Activated CD4-positive, alpha-beta T cell treated with anti-CD3 and anti-CD28 coated beads, Interleukin-2, amount 10 ng/mL, durations not matched to agents 7 days and 5 days (primary cell): ENCODE data around the gene PTPRD. TPM values are rescaled to one million over a fixed set of nuclear protein-coding genes. Genes with fewer than 3 reads are reported as not detected.
"Not testable (repeated sequence)": the region's sequence is repeated elsewhere in the genome, so short reads cannot be mapped to it uniquely, and the experiment has no call there.

Experiments
- CTCF ChIA-PET: fragments of 350-600 bp; sonication (Branson Sonifier 250); formaldehyde crosslinking; loops from one replicate; lab custom pipeline; 2021; ENCODE audit warnings: antibody characterized with exemption; lab: Charles Lee
- POLR2A ChIA-PET: fragments of 350-600 bp; sonication (Branson Sonifier 250); formaldehyde crosslinking; loops from one replicate; lab custom pipeline; 2021; ENCODE audit warnings: antibody characterized with exemption; lab: Charles Lee
- DNase-seq: peaks from one replicate; pipeline ENCODE4 v3.0.0-alpha.2; 2020
- H3K27ac Mint-ChIP-seq: one replicate; pipeline ENCODE4 v1.8.0; 2021; ENCODE audit warnings: mild to moderate bottlenecking, moderate library complexity, mixed read lengths
- H3K27me3 Mint-ChIP-seq: one replicate; pipeline ENCODE4 v1.8.0; 2021; ENCODE audit warnings: mixed read lengths
- H3K36me3 Mint-ChIP-seq: one replicate; pipeline ENCODE4 v1.8.0; 2021; ENCODE audit warnings: low read depth, mixed read lengths
- H3K4me1 Mint-ChIP-seq: one replicate; pipeline ENCODE4 v1.8.0; 2021; ENCODE audit warnings: mixed read lengths
- H3K4me3 Mint-ChIP-seq: one replicate; pipeline ENCODE4 v1.8.0; 2021; ENCODE audit warnings: mild to moderate bottlenecking, moderate library complexity, mixed read lengths
- H3K9me3 Mint-ChIP-seq: one replicate; pipeline ENCODE4 v1.8.0; 2021; ENCODE audit warnings: mixed read lengths
- total RNA-seq, 2 experiments: library from RNA; stranded (reverse); gene quantifications; one replicate each; pipeline ENCODE4 v1.2.3, GENCODE V29; 2021

The PTPRD gene
- total RNA-seq, 2 experiments from 2014 or later, result not detected

- POLR2A ChIA-PET, CTCF ChIA-PET, H3K4me1 Mint-ChIP-seq, H3K27ac Mint-ChIP-seq, H3K36me3 Mint-ChIP-seq, H3K4me3 Mint-ChIP-seq, DNase-seq, H3K9me3 Mint-ChIP-seq, H3K27me3 Mint-ChIP-seq: not testable (repeated sequence)
These were observed 1915.2 kb downstream of the PTPRD start for GRCh38 chr9:8697565-8697964.

DNA sequence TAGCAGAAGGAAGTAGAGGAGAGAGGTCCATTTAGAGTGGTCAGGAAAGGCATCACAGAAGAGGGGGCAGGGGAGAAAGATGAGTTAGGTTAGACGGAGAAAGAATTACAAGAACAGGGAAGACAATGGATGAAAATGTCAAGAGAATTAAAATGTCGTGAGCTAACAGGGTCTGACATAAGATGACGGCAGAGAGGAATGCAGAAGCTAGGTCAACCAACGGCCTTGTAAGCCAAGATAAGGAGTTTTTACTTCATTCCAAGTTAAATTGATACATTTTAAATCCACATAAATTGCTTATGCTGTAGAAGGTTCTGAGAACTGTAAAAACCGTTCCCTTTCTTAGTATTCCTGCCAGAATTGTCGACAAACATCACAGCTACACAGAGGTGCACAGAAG lies 1916.3 kb downstream of the PTPRD start:
- DNase-seq, result no peak
- POLR2A ChIA-PET, result no interaction called here
- no peaks in the 10 kb centered on the region for H3K27me3 Mint-ChIP-seq
- no peak overlapping the region for H3K27ac Mint-ChIP-seq
- CTCF ChIA-PET, result no interaction called here
- H3K9me3 Mint-ChIP-seq, result no peaks in the 10 kb centered on the region
- no peaks in the 10 kb centered on the region for H3K36me3 Mint-ChIP-seq
- no peak overlapping the region for H3K4me3 Mint-ChIP-seq
- H3K4me1 Mint-ChIP-seq, result no peaks in the 10 kb centered on the region

- Mint-ChIP-seq H3K4me3 (no peak overlapping the region), H3K27ac (no peak overlapping the region), H3K27me3 (no peaks in the 10 kb centered on the region), H3K4me1 (no peaks in the 10 kb centered on the region), H3K9me3 (no peaks in the 10 kb centered on the region), H3K36me3 (no peaks in the 10 kb centered on the region)
- no peak for DNase-seq
- POLR2A ChIA-PET, result no interaction called here
- CTCF ChIA-PET, result no interaction called here
These were observed 1917.7 kb downstream of the PTPRD start for GRCh38 chr9:8694983-8695588.

GRCh38 chr9:8693464-8693863 lies 1919.3 kb downstream of the PTPRD start:
- Mint-ChIP-seq H3K9me3 (no peaks in the 10 kb centered on the region), H3K36me3 (no peaks in the 10 kb centered on the region), H3K4me1 (no peaks in the 10 kb centered on the region), H3K27ac (no peak overlapping the region), H3K4me3 (no peak overlapping the region), H3K27me3 (no peaks in the 10 kb centered on the region)
- ChIA-PET POLR2A (no interaction called here), CTCF (no interaction called here)
- no peak for DNase-seq

GRCh38 chr9:8686516-8686915 lies 1926.3 kb downstream of the PTPRD start:
- no peak for DNase-seq
- Mint-ChIP-seq H3K4me3 (no peak overlapping the region), H3K36me3 (no peaks in the 10 kb centered on the region), H3K9me3 (no peaks in the 10 kb centered on the region), H3K27ac (no peak overlapping the region), H3K27me3 (no peaks in the 10 kb centered on the region), H3K4me1 (no peaks in the 10 kb centered on the region)
- POLR2A ChIA-PET, result no interaction called here
- CTCF ChIA-PET, result no interaction called here

DNA sequence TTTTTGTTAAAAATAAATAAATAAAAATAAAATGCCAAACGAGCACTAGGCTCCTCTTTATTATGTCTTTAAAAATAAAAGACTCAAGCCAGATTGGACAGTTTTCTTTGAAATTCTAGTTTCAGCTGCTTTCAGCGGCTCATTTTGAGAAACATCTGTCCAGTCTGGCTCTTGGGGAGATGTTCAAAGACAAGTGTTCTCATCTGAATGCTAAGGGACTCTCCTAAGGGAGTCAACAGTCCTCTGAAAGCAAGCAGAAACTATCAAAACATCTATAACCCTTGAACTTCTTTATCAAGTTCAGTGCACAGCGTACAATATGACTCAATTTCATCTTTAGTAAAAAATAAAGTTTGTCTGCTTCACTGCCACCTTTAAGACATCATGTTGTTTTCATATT lies 1927.0 kb downstream of the PTPRD start:
- DNase-seq, result no peak
- Mint-ChIP-seq H3K4me3 (no peak overlapping the region), H3K27ac (no peak overlapping the region), H3K27me3 (no peaks in the 10 kb centered on the region), H3K36me3 (no peaks in the 10 kb centered on the region), H3K4me1 (no peaks in the 10 kb centered on the region), H3K9me3 (no peaks in the 10 kb centered on the region)
- ChIA-PET CTCF (no interaction called here), POLR2A (no interaction called here)

DNA sequence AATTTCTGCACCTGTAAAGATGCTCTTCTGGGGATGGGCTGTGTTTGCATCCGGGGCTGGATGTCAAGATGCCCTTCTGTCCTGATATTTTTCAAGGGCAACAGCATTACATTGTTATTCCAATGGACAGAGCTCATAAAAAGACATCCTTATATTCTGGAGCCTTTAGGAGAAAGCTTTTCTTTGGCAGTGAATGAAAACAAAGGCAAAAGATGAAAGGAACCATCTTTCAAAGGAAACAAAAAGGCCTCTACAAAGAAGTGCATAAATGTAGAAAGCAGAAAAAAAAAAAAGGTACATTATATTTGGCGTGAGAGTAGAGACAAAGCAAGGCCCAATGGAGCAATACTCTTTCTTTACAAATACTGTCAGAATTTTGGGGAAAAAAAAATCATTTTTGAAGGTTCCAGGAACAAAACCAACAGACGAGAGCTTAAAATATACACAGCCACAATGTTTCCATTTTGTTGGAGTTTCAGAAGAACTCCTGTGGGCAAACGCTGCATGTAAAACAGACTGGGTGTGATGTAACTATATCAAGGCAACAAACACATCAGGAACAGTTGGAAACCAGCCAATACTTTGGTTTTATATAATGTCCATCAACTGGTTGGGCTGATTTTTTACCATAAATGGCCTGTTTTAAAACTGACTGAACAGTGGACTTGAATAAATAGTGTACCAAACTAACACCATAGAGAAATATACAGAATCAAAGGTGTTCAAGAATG lies 1927.7 kb downstream of the PTPRD start:
- H3K4me1 Mint-ChIP-seq, result no peaks in the 10 kb centered on the region
- no peak for DNase-seq
- ChIA-PET CTCF (no interaction called here), POLR2A (no interaction called here)
- H3K36me3 Mint-ChIP-seq, result no peaks in the 10 kb centered on the region
- no peaks in the 10 kb centered on the region for H3K9me3 Mint-ChIP-seq
- H3K27me3 Mint-ChIP-seq, result no peaks in the 10 kb centered on the region
- no peak overlapping the region for H3K27ac Mint-ChIP-seq
- no peak overlapping the region for H3K4me3 Mint-ChIP-seq

DNA sequence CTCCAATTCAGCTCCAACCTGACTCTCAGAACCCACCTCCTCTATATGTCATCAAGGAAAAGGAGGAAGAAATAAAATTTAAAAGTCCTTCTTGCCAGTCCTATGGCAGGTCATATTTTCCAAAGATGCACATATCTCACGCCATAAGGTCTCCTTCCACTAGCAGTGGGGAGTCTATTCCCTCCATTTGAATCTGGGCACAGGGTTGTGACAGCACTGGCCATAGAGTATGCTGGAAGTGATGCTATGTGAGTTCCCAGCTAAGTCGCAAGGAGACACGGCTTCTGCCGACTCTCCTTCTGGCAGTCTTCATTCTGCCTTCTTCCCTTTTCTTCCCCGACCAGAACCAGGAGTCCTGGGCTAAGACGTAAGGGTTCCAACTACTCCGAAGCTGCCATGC lies 1929.3 kb downstream of the PTPRD start:
- Mint-ChIP-seq H3K27ac (no peak overlapping the region), H3K4me1 (no peaks in the 10 kb centered on the region), H3K36me3 (no peaks in the 10 kb centered on the region), H3K27me3 (no peaks in the 10 kb centered on the region), H3K9me3 (no peaks in the 10 kb centered on the region), H3K4me3 (no peak overlapping the region)
- no peak for DNase-seq
- CTCF ChIA-PET, result no interaction called here
- POLR2A ChIA-PET, result no interaction called here

- Mint-ChIP-seq H3K27me3 (no peaks in the 10 kb centered on the region), H3K27ac (no peak overlapping the region), H3K4me1 (no peaks in the 10 kb centered on the region), H3K4me3 (no peak overlapping the region), H3K36me3 (no peaks in the 10 kb centered on the region), H3K9me3 (no peaks in the 10 kb centered on the region)
- DNase-seq, result no peak
- CTCF ChIA-PET, result no interaction called here
- POLR2A ChIA-PET, result no interaction called here
These were observed 1932.1 kb downstream of the PTPRD start for GRCh38 chr9:8680658-8681057.

GRCh38 chr9:8680157-8680556 lies 1932.6 kb downstream of the PTPRD start:
- CTCF ChIA-PET, result no interaction called here
- POLR2A ChIA-PET, result no interaction called here

DNA sequence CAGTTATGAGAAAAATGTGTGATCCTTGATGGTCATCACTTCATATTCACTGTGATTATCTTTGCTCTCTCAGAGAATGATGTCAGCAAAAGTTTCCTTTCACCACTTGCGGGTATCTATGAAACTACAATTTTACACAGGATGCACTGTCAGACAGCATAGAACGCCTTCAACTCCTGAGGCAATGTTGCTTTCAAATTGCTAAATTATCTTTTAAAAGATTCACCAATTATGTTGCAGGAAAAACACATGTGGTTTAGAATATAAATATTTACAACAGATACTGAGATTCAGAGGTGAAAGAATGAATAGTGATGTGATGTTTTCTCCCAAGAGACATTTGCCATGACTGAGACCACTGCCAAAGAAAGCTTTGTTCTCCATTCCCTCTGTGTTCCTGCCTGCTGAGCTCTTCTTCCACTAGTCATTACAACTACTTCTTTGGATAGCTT lies 1933.4 kb downstream of the PTPRD start:
- Mint-ChIP-seq H3K9me3 (no peaks in the 10 kb centered on the region), H3K4me3 (no peak overlapping the region), H3K27ac (no peak overlapping the region), H3K27me3 (no peaks in the 10 kb centered on the region), H3K4me1 (no peaks in the 10 kb centered on the region), H3K36me3 (no peaks in the 10 kb centered on the region)
- ChIA-PET POLR2A (no interaction called here), CTCF (no interaction called here)
- DNase-seq, result no peak

More at GRCh38 chr9:8680157-8680556, 1932.6 kb downstream of the PTPRD start:
- Mint-ChIP-seq H3K4me1 (no peaks in the 10 kb centered on the region), H3K4me3 (no peak overlapping the region), H3K27me3 (no peaks in the 10 kb centered on the region), H3K9me3 (no peaks in the 10 kb centered on the region), H3K36me3 (no peaks in the 10 kb centered on the region), H3K27ac (no peak overlapping the region)
- no peak for DNase-seq

- H3K4me3 Mint-ChIP-seq, result no peak overlapping the region
- no peaks in the 10 kb centered on the region for H3K36me3 Mint-ChIP-seq
- no peak for DNase-seq
- H3K27ac Mint-ChIP-seq, result no peak overlapping the region
- no peaks in the 10 kb centered on the region for H3K27me3 Mint-ChIP-seq
- no peaks in the 10 kb centered on the region for H3K4me1 Mint-ChIP-seq
- ChIA-PET CTCF (no interaction called here), POLR2A (no interaction called here)
- no peaks in the 10 kb centered on the region for H3K9me3 Mint-ChIP-seq
These were observed 1935.1 kb downstream of the PTPRD start for GRCh38 chr9:8677741-8678140.

- H3K4me3 Mint-ChIP-seq, result no peak overlapping the region
- ChIA-PET POLR2A (no interaction called here), CTCF (no interaction called here)
- H3K9me3 Mint-ChIP-seq, result no peaks in the 10 kb centered on the region
- H3K36me3 Mint-ChIP-seq, result no peaks in the 10 kb centered on the region
- no peaks in the 10 kb centered on the region for H3K4me1 Mint-ChIP-seq
- H3K27me3 Mint-ChIP-seq, result no peaks in the 10 kb centered on the region
- H3K27ac Mint-ChIP-seq, result no peak overlapping the region
- no peak for DNase-seq
These were observed 1938.3 kb downstream of the PTPRD start for GRCh38 chr9:8674536-8674935.

DNA sequence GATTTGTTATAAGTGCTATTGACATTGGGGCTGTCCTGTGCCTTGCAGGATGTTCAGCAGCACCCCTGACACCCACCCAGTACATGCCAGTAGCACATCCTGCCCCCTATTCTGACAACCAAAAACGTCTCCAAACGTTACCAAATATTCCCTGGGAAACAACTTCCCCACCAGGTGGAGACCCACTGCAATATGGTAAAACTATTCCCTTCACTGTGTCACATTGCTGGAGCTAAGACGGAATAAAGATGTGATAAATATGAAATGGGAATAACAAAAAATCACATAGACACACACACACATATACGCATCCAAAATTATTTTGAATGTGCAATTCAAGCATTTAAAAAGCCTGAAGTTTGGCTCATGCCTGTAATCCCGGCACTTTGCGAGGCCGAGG lies 1939.0 kb downstream of the PTPRD start:
- Mint-ChIP-seq H3K4me3 (no peak overlapping the region), H3K4me1 (no peaks in the 10 kb centered on the region), H3K27ac (no peak overlapping the region), H3K9me3 (no peaks in the 10 kb centered on the region), H3K36me3 (no peaks in the 10 kb centered on the region), H3K27me3 (no peaks in the 10 kb centered on the region)
- CTCF ChIA-PET, result no interaction called here
- POLR2A ChIA-PET, result no interaction called here
- DNase-seq, result no peak
